MG63 (cell line): ENCODE data around the gene ATXN1. TPM values are rescaled to one million over a fixed set of nuclear protein-coding genes. Genes with fewer than 3 reads are reported as not detected.

Source experiments
- DNase-seq: peaks from one replicate; pipeline ENCODE4 v3.0.0-alpha.2; 2020
- H3K27me3 ChIP-seq: fragments of 250-450 bp; sonication (Bioruptor Pico); 2 replicates; pipeline ENCODE4 v1.5.1; 2020; ENCODE audit warnings: mild to moderate bottlenecking, moderate library complexity
- H3K36me3 ChIP-seq: fragments of 250-450 bp; sonication (Bioruptor Pico); 2 replicates; pipeline ENCODE4 v1.5.1; 2020; ENCODE audit warnings: mild to moderate bottlenecking, moderate library complexity
- H3K4me3 ChIP-seq: fragments of 250-450 bp; sonication (Bioruptor Pico); 2 replicates; pipeline ENCODE4 v1.5.1; 2020; ENCODE audit warnings: mild to moderate bottlenecking, moderate library complexity
- H3K9me3 ChIP-seq: fragments of 250-450 bp; sonication (Bioruptor Pico); 2 replicates; pipeline ENCODE4 v1.5.1; 2020; ENCODE audit warnings: mild to moderate bottlenecking, moderate library complexity
- total RNA-seq: library from RNA; depleted of rRNA; stranded (reverse); fragments of >200 nt; shearing (Covaris generic); gene quantifications from 2 replicates; pipeline ENCODE4 v1.2.3, GENCODE V29; 2014; ENCODE audit warnings: low replicate concordance

ATXN1 gene
- total RNA-seq, 1 experiment from 2014 or later: 5.9 TPM

GRCh38 chr6:16665182-16665581 is 96.1 kb downstream of the ATXN1 start:
- Histone ChIP-seq H3K9me3 (0 out of 2 replicates have a peak, but pooled peaks cover 1% of the 10 kb centered on the region), H3K27me3 (no peaks in the 10 kb centered on the region), H3K4me3 (no peak overlapping the region), H3K36me3 (no peaks in the 10 kb centered on the region)
- DNase-seq: no peak

- H3K9me3 ChIP-seq: 0 out of 2 replicates have a peak, but pooled peaks cover 1% of the 10 kb centered on the region
- H3K36me3 ChIP-seq: no peaks in the 10 kb centered on the region
- no peaks in the 10 kb centered on the region for H3K27me3 ChIP-seq
- DNase-seq: no peak
- no peak overlapping the region for H3K4me3 ChIP-seq
These were observed 97.4 kb downstream of the ATXN1 start for GRCh38 chr6:16663901-16664300.

GRCh38 chr6:16660157-16660497 is 101.1 kb downstream of the ATXN1 start:
- H3K36me3 ChIP-seq: no peaks in the 10 kb centered on the region

GRCh38 chr6:16659466-16660156 is 101.6 kb downstream of the ATXN1 start:
- Histone ChIP-seq H3K36me3 (no peaks in the 10 kb centered on the region), H3K4me3 (no peak overlapping the region), H3K9me3 (0 out of 2 replicates have a peak, but pooled peaks cover 1% of the 10 kb centered on the region), H3K27me3 (no peaks in the 10 kb centered on the region)
- no peak for DNase-seq

More at GRCh38 chr6:16660157-16660497, 101.1 kb downstream of the ATXN1 start:
- DNase-seq: no peak
- Histone ChIP-seq H3K9me3 (0 out of 2 replicates have a peak, but pooled peaks cover 1% of the 10 kb centered on the region), H3K4me3 (no peak overlapping the region), H3K27me3 (no peaks in the 10 kb centered on the region)

- Histone ChIP-seq H3K27me3 (no peaks in the 10 kb centered on the region), H3K9me3 (0 out of 2 replicates have a peak, but pooled peaks cover 1% of the 10 kb centered on the region), H3K36me3 (no peaks in the 10 kb centered on the region), H3K4me3 (no peak overlapping the region)
- no peak for DNase-seq
These were observed 102.8 kb downstream of the ATXN1 start for GRCh38 chr6:16658348-16659034.

GRCh38 chr6:16657768-16658167 is 103.5 kb downstream of the ATXN1 start:
- no peaks in the 10 kb centered on the region for H3K27me3 ChIP-seq
- no peak for DNase-seq
- no peaks in the 10 kb centered on the region for H3K36me3 ChIP-seq
- H3K4me3 ChIP-seq: no peak overlapping the region
- H3K9me3 ChIP-seq: 0 out of 2 replicates have a peak, but pooled peaks cover 1% of the 10 kb centered on the region

GRCh38 chr6:16656451-16656850 is 104.8 kb downstream of the ATXN1 start:
- no peak for DNase-seq
- Histone ChIP-seq H3K36me3 (no peaks in the 10 kb centered on the region), H3K27me3 (no peaks in the 10 kb centered on the region), H3K4me3 (no peak overlapping the region), H3K9me3 (no peaks in the 10 kb centered on the region)

- H3K4me3 ChIP-seq: no peak overlapping the region
- no peaks in the 10 kb centered on the region for H3K27me3 ChIP-seq
- DNase-seq: no peak
- H3K36me3 ChIP-seq: no peaks in the 10 kb centered on the region
- no peaks in the 10 kb centered on the region for H3K9me3 ChIP-seq
These were observed 106.6 kb downstream of the ATXN1 start for GRCh38 chr6:16654701-16655100.

- Histone ChIP-seq H3K27me3 (no peaks in the 10 kb centered on the region), H3K4me3 (no peak overlapping the region), H3K36me3 (no peaks in the 10 kb centered on the region), H3K9me3 (no peaks in the 10 kb centered on the region)
- no peak for DNase-seq
These were observed 108.0 kb downstream of the ATXN1 start for GRCh38 chr6:16653226-16653625.

- Histone ChIP-seq H3K4me3 (no peak overlapping the region), H3K36me3 (no peaks in the 10 kb centered on the region), H3K27me3 (no peaks in the 10 kb centered on the region), H3K9me3 (no peaks in the 10 kb centered on the region)
- no peak for DNase-seq
These were observed 109.4 kb downstream of the ATXN1 start for GRCh38 chr6:16651871-16652270.

- H3K4me3 ChIP-seq: no peak overlapping the region
- H3K27me3 ChIP-seq: no peaks in the 10 kb centered on the region
These were observed 111.4 kb downstream of the ATXN1 start for GRCh38 chr6:16649890-16650289.

GRCh38 chr6:16649241-16649640 is 112.0 kb downstream of the ATXN1 start:
- H3K4me3 ChIP-seq: no peak overlapping the region
- H3K9me3 ChIP-seq: no peaks in the 10 kb centered on the region
- H3K36me3 ChIP-seq: no peaks in the 10 kb centered on the region
- no peaks in the 10 kb centered on the region for H3K27me3 ChIP-seq
- DNase-seq: no peak

More at GRCh38 chr6:16649890-16650289, 111.4 kb downstream of the ATXN1 start:
- no peak for DNase-seq
- no peaks in the 10 kb centered on the region for H3K36me3 ChIP-seq
- H3K9me3 ChIP-seq: no peaks in the 10 kb centered on the region

- Histone ChIP-seq H3K9me3 (no peaks in the 10 kb centered on the region), H3K27me3 (no peaks in the 10 kb centered on the region), H3K36me3 (no peaks in the 10 kb centered on the region), H3K4me3 (no peak overlapping the region)
- no peak for DNase-seq
These were observed 113.3 kb downstream of the ATXN1 start for GRCh38 chr6:16648003-16648402.

GRCh38 chr6:16647422-16647821 is 113.8 kb downstream of the ATXN1 start:
- no peak overlapping the region for H3K4me3 ChIP-seq
- no peak for DNase-seq
- H3K36me3 ChIP-seq: no peaks in the 10 kb centered on the region
- H3K27me3 ChIP-seq: no peaks in the 10 kb centered on the region
- no peaks in the 10 kb centered on the region for H3K9me3 ChIP-seq

- no peaks in the 10 kb centered on the region for H3K27me3 ChIP-seq
- DNase-seq: no peak
- H3K36me3 ChIP-seq: no peaks in the 10 kb centered on the region
- no peaks in the 10 kb centered on the region for H3K9me3 ChIP-seq
- no peak overlapping the region for H3K4me3 ChIP-seq
These were observed 116.6 kb downstream of the ATXN1 start for GRCh38 chr6:16644540-16645250.

- Histone ChIP-seq H3K4me3 (no peak overlapping the region), H3K9me3 (no peaks in the 10 kb centered on the region), H3K36me3 (0 out of 2 replicates have a peak, but pooled peaks cover 2% of the 10 kb centered on the region), H3K27me3 (no peaks in the 10 kb centered on the region)
- peak; percentile 20 for DNase-seq
These were observed 121.4 kb downstream of the ATXN1 start for GRCh38 chr6:16639684-16640480.
